Chondrocyte (in vitro differentiated cells): ENCODE results near the gene PCSK9. TPM values are rescaled to one million over a fixed set of nuclear protein-coding genes. Genes with fewer than 3 reads are reported as not detected.

Experiments used
- DNase-seq: peaks from one replicate; pipeline ENCODE4 v3.0.0; 2021; ENCODE audit warnings: mixed read lengths, low spot score
- H3K27ac Mint-ChIP-seq: one replicate; pipeline ENCODE4 v1.8.0; 2021; ENCODE audit warnings: mild to moderate bottlenecking, moderate library complexity, mixed read lengths; ENCODE audit not compliant: unreplicated experiment
- H3K27me3 Mint-ChIP-seq: 2 replicates; pipeline ENCODE4 v1.8.0; 2021; ENCODE audit warnings: low read depth, mixed read lengths
- H3K36me3 Mint-ChIP-seq: 2 replicates; pipeline ENCODE4 v1.8.0; 2021; ENCODE audit warnings: low read depth, mixed read lengths
- H3K4me1 Mint-ChIP-seq: 2 replicates; pipeline ENCODE4 v1.8.0; 2021; ENCODE audit warnings: low read depth, mild to moderate bottlenecking, mixed read lengths
- H3K4me3 Mint-ChIP-seq: one replicate; pipeline ENCODE4 v1.8.0; 2021; ENCODE audit warnings: mild to moderate bottlenecking, moderate library complexity, mixed read lengths; ENCODE audit not compliant: unreplicated experiment
- H3K9me3 Mint-ChIP-seq: 2 replicates; pipeline ENCODE4 v1.8.0; 2021; ENCODE audit warnings: low read depth, mixed read lengths
- CTCF ChIP-seq: fragments of 200-600 bp; sonication (generic); IDR thresholded peaks from 2 replicates; pipeline ENCODE4 v1.5.0; 2021; ENCODE audit warnings: antibody characterized with exemption, mild to moderate bottlenecking, moderate library complexity
- total RNA-seq: library from RNA; stranded (reverse); gene quantifications from 3 replicates; pipeline ENCODE4 v1.2.1, GENCODE V29; 2021

Gene PCSK9
- total RNA-seq, 1 donor from 2014 or later = 0.60 TPM

GRCh38 chr1:55046871-55047270 is 7.5 kb downstream of the PCSK9 start:
- Mint-ChIP-seq H3K9me3 (no peaks in the 10 kb centered on the region), H3K27me3 (peaks cover 7% of the 10 kb centered on the region), H3K4me3 (no peak overlapping the region), H3K4me1 (peaks cover 9% of the 10 kb centered on the region), H3K27ac (no peak overlapping the region), H3K36me3 (no peaks in the 10 kb centered on the region)
- no peak for TF ChIP-seq CTCF
- peak; percentile 43 for DNase-seq

- Mint-ChIP-seq H3K4me3 (no peak overlapping the region), H3K9me3 (no peaks in the 10 kb centered on the region), H3K27me3 (peaks cover 5% of the 10 kb centered on the region), H3K27ac (no peak overlapping the region), H3K4me1 (peaks cover 9% of the 10 kb centered on the region), H3K36me3 (no peaks in the 10 kb centered on the region)
- no peak for TF ChIP-seq CTCF
- DNase-seq = peak; percentile 58
Measured at GRCh38 chr1:55047611-55048010, 8.3 kb downstream of the PCSK9 start.

- no peaks in the 10 kb centered on the region for H3K36me3 Mint-ChIP-seq
- H3K4me1 Mint-ChIP-seq = peaks cover 9% of the 10 kb centered on the region
- H3K27ac Mint-ChIP-seq = no peak overlapping the region
- no peaks in the 10 kb centered on the region for H3K9me3 Mint-ChIP-seq
- H3K4me3 Mint-ChIP-seq = no peak overlapping the region
- no peak for TF ChIP-seq CTCF
- DNase-seq = no peak
- H3K27me3 Mint-ChIP-seq = peaks cover 5% of the 10 kb centered on the region
Measured at GRCh38 chr1:55048453-55049270, 9.3 kb downstream of the PCSK9 start.

- no peak for TF ChIP-seq CTCF
- no peak overlapping the region for H3K27ac Mint-ChIP-seq
Measured at GRCh38 chr1:55049271-55049913, 10.0 kb downstream of the PCSK9 start.

GRCh38 chr1:55049914-55050278 is 10.5 kb downstream of the PCSK9 start:
- no peak overlapping the region for H3K27ac Mint-ChIP-seq
- H3K27me3 Mint-ChIP-seq = peaks cover 5% of the 10 kb centered on the region
- H3K4me1 Mint-ChIP-seq = peaks cover 9% of the 10 kb centered on the region
- H3K36me3 Mint-ChIP-seq = no peaks in the 10 kb centered on the region
- TF ChIP-seq CTCF = no peak
- no peaks in the 10 kb centered on the region for H3K9me3 Mint-ChIP-seq
- H3K4me3 Mint-ChIP-seq = no peak overlapping the region
- DNase-seq = peak; percentile 32

More at GRCh38 chr1:55049271-55049913, 10.0 kb downstream of the PCSK9 start:
- Mint-ChIP-seq H3K9me3 (no peaks in the 10 kb centered on the region), H3K27me3 (peaks cover 5% of the 10 kb centered on the region), H3K4me3 (no peak overlapping the region), H3K4me1 (peaks cover 9% of the 10 kb centered on the region), H3K36me3 (no peaks in the 10 kb centered on the region)
- peak; percentile 75 for DNase-seq
